DMS53 (cell line): Measurements from ENCODE around the gene NT5C3B.
"Not testable (repeated sequence)": the region's sequence is repeated elsewhere in the genome, so short reads cannot be mapped to it uniquely, and the experiment has no call there.

Source experiments
- DNase-seq: peaks from one replicate; lab custom pipeline; 2025; lab: John Stamatoyannopoulos, UW

Gene NT5C3B

GRCh38 chr17:41839448-41839847 is 3.4 kb upstream of the NT5C3B start:
- DNase-seq = not testable (repeated sequence)

- DNase-seq = no peak
Measured at GRCh38 chr17:41837761-41838538, 1.9 kb upstream of the NT5C3B start, which contains the start of gene KLHL10. TSS of gene KLHL10 (plus strand) at chr17:41837825. CDS start at chr17:41837933, 108 bp downstream.

- DNase-seq = no peak
Measured at GRCh38 chr17:41836550-41837196, 641 bp upstream of the NT5C3B start.

GRCh38 chr17:41835214-41835799 is 725 bp downstream of the NT5C3B start:
- DNase-seq = no peak

- not testable (repeated sequence) for DNase-seq
Measured at GRCh38 chr17:41829961-41830360, 6.1 kb downstream of the NT5C3B start.

- no peak for DNase-seq
Measured at GRCh38 chr17:41825175-41825845, 10.7 kb downstream of the NT5C3B start.

- DNase-seq = no peak
Measured at GRCh38 chr17:41824086-41824485, 11.9 kb downstream of the NT5C3B start.

- no peak for DNase-seq
Measured at GRCh38 chr17:41823580-41823979, 12.5 kb downstream of the NT5C3B start.

GRCh38 chr17:41823141-41823524 is 12.9 kb downstream of the NT5C3B start:
- DNase-seq = no peak

GRCh38 chr17:41822216-41823140 is 13.6 kb downstream of the NT5C3B start:
- no peak for DNase-seq

- DNase-seq = no peak
Measured at GRCh38 chr17:41821776-41822175, 14.3 kb downstream of the NT5C3B start.

- DNase-seq = no peak
Measured at GRCh38 chr17:41818024-41818423, 18.0 kb downstream of the NT5C3B start.

- no peak for DNase-seq
Measured at GRCh38 chr17:41816637-41817320, 19.3 kb downstream of the NT5C3B start.

GRCh38 chr17:41814195-41814594 is 21.8 kb downstream of the NT5C3B start:
- DNase-seq = no peak

- no peak for DNase-seq
Measured at GRCh38 chr17:41813699-41814124, 22.3 kb downstream of the NT5C3B start.

GRCh38 chr17:41813152-41813680 is 22.8 kb downstream of the NT5C3B start:
- no peak for DNase-seq

- DNase-seq = peak; percentile 90
Measured at GRCh38 chr17:41812381-41813151, 23.5 kb downstream of the NT5C3B start, which contains the start of gene FKBP10. TSS of gene FKBP10 (plus strand) at chr17:41813004. CDS start at chr17:41813035, 31 bp downstream.

GRCh38 chr17:41811549-41812380 is 24.3 kb downstream of the NT5C3B start, which contains the start of gene P3H4:
TSS of gene P3H4 (minus strand) at chr17:41811949. CDS start at chr17:41811915, 34 bp downstream.
- peak; percentile 90 for DNase-seq
